ENCODE data around the gene IL13RA2. TPM values are rescaled to one million over a fixed set of nuclear protein-coding genes. Genes with fewer than 3 reads are reported as not detected.

IL13RA2 gene
- total and polyA plus RNA-seq, 8 donors, result 0.10 to 1.9 (median 0.61) TPM; not detected in 3

DNA sequence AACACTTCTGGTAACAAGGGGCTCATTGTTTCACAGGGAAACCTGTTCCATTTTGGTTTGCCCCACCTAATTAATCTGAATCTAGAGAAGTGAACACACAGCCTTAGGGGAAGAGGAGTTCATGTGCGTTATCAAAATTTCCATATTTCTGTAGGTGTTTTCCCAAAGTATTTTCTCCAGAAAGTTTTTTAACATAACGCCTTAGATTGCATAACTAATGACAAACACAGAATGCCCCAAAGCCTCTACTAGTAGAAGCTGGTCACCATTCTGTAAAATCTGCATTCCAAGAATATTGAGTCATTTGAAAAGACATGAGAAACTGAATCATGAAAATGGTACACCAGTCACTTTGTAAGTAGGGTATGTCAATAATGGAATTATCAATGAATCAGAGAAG is 41.1 kb downstream of the IL13RA2 start:
- TF ChIP-seq POLR2A (IDR thresholded peaks at IDR 0.05), result no peak
- TF ChIP-seq EP300 (IDR thresholded peaks at IDR 0.05), result no peak
- TF ChIP-seq, protein P1, sequence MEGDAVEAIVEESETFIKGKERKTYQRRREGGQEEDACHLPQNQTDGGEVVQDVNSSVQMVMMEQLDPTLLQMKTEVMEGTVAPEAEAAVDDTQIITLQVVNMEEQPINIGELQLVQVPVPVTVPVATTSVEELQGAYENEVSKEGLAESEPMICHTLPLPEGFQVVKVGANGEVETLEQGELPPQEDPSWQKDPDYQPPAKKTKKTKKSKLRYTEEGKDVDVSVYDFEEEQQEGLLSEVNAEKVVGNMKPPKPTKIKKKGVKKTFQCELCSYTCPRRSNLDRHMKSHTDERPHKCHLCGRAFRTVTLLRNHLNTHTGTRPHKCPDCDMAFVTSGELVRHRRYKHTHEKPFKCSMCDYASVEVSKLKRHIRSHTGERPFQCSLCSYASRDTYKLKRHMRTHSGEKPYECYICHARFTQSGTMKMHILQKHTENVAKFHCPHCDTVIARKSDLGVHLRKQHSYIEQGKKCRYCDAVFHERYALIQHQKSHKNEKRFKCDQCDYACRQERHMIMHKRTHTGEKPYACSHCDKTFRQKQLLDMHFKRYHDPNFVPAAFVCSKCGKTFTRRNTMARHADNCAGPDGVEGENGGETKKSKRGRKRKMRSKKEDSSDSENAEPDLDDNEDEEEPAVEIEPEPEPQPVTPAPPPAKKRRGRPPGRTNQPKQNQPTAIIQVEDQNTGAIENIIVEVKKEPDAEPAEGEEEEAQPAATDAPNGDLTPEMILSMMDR (IDR thresholded peaks at IDR 0.05), result no peak
- no peak for TF ChIP-seq POLR2AphosphoS5 (IDR thresholded peaks at IDR 0.05)
- DNase-seq, result no peak
- Histone ChIP-seq H3K4me3 (no peak overlapping the region), H3K27me3 (no peaks in the 10 kb centered on the region), H3K27ac (no peak overlapping the region), H3K36me3 (no peaks in the 10 kb centered on the region), H3K9me3 (no peaks in the 10 kb centered on the region), H3K4me1 (no peaks in the 10 kb centered on the region)
- intact Hi-C loops (cut with DNase I; ENCODE audit: low total_unique reads), result no loop called here
- 58 to 77% (median 74%) methylated on average over 2 of the region's 2 CpGs for WGBS, 5 donors

DNA sequence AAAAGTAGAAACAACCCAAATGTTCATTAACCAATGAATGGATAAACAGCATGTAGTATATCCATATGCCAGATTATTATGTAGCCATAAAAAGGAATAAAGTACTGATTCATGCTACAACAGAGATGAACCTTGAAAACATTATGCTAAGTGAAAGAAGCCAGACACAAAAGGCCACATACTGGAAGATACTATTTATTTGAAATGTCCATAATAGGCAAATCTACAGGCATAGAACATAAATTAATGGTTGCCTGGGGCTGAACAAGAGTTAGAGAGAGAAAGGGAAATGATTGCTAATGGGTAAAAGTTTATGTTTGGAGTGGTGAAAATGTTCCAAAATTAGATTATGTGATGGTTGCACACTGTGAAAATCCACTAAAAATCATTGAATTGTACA is 44.4 kb downstream of the IL13RA2 start:
- no peak for TF ChIP-seq POLR2AphosphoS5 (IDR thresholded peaks at IDR 0.05)
- TF ChIP-seq EP300 (IDR thresholded peaks at IDR 0.05), result no peak
- TF ChIP-seq, protein P1 (IDR thresholded peaks at IDR 0.05), result no peak
- Histone ChIP-seq H3K27me3 (no peaks in the 10 kb centered on the region), H3K9me3 (no peaks in the 10 kb centered on the region), H3K4me3 (no peak overlapping the region), H3K4me1 (no peaks in the 10 kb centered on the region), H3K27ac (no peak overlapping the region), H3K36me3 (no peaks in the 10 kb centered on the region)
- DNase-seq, result no peak
- intact Hi-C loops (cut with DNase I; ENCODE audit: low total_unique reads), result no loop called here

- WGBS, 5 donors, result 60 to 89% (median 77%) methylated on average over 3 of the region's 3 CpGs
- Histone ChIP-seq H3K36me3 (no peaks in the 10 kb centered on the region), H3K4me3 (no peak overlapping the region), H3K27me3 (no peaks in the 10 kb centered on the region), H3K4me1 (no peaks in the 10 kb centered on the region), H3K27ac (no peak overlapping the region), H3K9me3 (no peaks in the 10 kb centered on the region)
- TF ChIP-seq, protein P1 (IDR thresholded peaks at IDR 0.05), result no peak
- DNase-seq, result no peak
- intact Hi-C loops (cut with DNase I; ENCODE audit: low total_unique reads), result no loop called here
Observed at GRCh38 chrX:114970806-114971205, 46.6 kb downstream of the IL13RA2 start.

- intact Hi-C loops (cut with DNase I; ENCODE audit: low total_unique reads), result no loop called here
- Histone ChIP-seq H3K27me3 (no peaks in the 10 kb centered on the region), H3K4me3 (no peak overlapping the region), H3K27ac (no peak overlapping the region), H3K4me1 (no peaks in the 10 kb centered on the region), H3K36me3 (no peaks in the 10 kb centered on the region), H3K9me3 (no peaks in the 10 kb centered on the region)
- no peak for DNase-seq
- TF ChIP-seq POLR2AphosphoS5 (IDR thresholded peaks at IDR 0.05) (no peak), POLR2A (IDR thresholded peaks at IDR 0.05) (no peak), EP300 (IDR thresholded peaks at IDR 0.05) (no peak)
- TF ChIP-seq, protein P1 (IDR thresholded peaks at IDR 0.05), result no peak
- 46 to 62% (median 57%) methylated on average over 3 of the region's 3 CpGs for WGBS, 5 donors
Observed at GRCh38 chrX:114964374-114964773, 53.0 kb downstream of the IL13RA2 start.

DNA sequence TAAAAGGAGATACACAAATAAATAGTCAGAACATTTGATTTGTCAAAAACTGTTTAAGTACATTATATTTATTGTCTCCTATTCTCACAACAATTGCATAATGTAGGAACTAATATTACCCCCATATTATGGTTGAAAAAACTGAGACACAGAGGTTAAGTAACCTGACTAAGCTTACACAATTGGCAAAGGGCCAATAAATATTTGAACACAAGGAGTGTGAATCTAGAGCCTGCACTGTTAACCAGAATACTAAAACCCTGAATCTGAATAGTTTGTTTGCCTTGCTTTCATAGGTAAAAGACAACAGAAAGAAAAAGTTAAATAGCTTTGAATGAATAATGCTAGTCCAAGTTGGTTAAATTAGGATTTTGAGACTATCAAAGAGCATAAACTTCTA is 55.2 kb downstream of the IL13RA2 start:
- Histone ChIP-seq H3K27me3 (no peaks in the 10 kb centered on the region), H3K4me1 (no peaks in the 10 kb centered on the region), H3K36me3 (no peaks in the 10 kb centered on the region), H3K4me3 (no peak overlapping the region), H3K27ac (no peak overlapping the region), H3K9me3 (no peaks in the 10 kb centered on the region)
- TF ChIP-seq, protein P1 (IDR thresholded peaks at IDR 0.05), result no peak
- TF ChIP-seq EP300 (IDR thresholded peaks at IDR 0.05) (no peak), POLR2AphosphoS5 (IDR thresholded peaks at IDR 0.05) (no peak), POLR2A (IDR thresholded peaks at IDR 0.05) (no peak)
- no peak for DNase-seq
- intact Hi-C loops (cut with DNase I; ENCODE audit: low total_unique reads), result no loop called here
